Kidney (tissue), 14 donors: ENCODE measurements around the gene PIH1D1. TPM values are rescaled to one million over a fixed set of nuclear protein-coding genes. Genes with fewer than 3 reads are reported as not detected.

Experiments
- DNase-seq, 5 donors: peaks; one replicate each; pipeline ENCODE4 v3.0.0-alpha.2; 2013 to 2020
- FAIRE-seq: peaks from 2 replicates; lab custom pipeline; 2012; peaks lifted over from hg19 to GRCh38; lab: Jason Lieb, UNC
- H3K27ac ChIP-seq, 2 donors: one replicate each; pipeline ENCODE4 v1.7.0; 2013; ENCODE audit warnings: low read depth in 2 of 2, low read length in 2 of 2, inconsistent platforms in 1 of 2
- H3K27me3 ChIP-seq: one replicate; pipeline ENCODE4 v1.7.1; 2013; ENCODE audit warnings: low read length, inconsistent platforms; ENCODE audit not compliant: control insufficient read depth, insufficient read depth
- H3K36me3 ChIP-seq, 3 donors: one replicate each; pipeline versions ENCODE4 v1.7.0 to v1.7.1; 2013; ENCODE audit warnings: low read length in 3 of 3, control low read depth in 1 of 3, inconsistent platforms in 1 of 3; ENCODE audit not compliant: insufficient read depth in 3 of 3, control insufficient read depth in 2 of 3
- H3K4me1 ChIP-seq, 3 donors: one replicate each; pipeline versions ENCODE4 v1.7.0 to v1.7.1; 2013; ENCODE audit warnings: low read length in 3 of 3, inconsistent platforms in 1 of 3, low read depth in 1 of 3; ENCODE audit not compliant: control insufficient read depth in 2 of 3, insufficient read depth in 2 of 3
- H3K4me3 ChIP-seq, 3 donors: one replicate each; pipeline versions ENCODE4 v1.7.0 to v1.8.1; 2013; ENCODE audit warnings: low read length in 3 of 3, control low read depth in 1 of 3, inconsistent platforms in 1 of 3
- H3K9ac ChIP-seq, 3 donors: one replicate each; pipeline versions ENCODE4 v1.7.0 to v1.7.1; 2013; ENCODE audit warnings: low read length in 3 of 3, control low read depth in 1 of 3, inconsistent platforms in 1 of 3
- H3K9me3 ChIP-seq, 3 donors: one replicate each; pipeline versions ENCODE4 v1.7.0 to v1.7.1; 2013; ENCODE audit warnings: low read length in 3 of 3, control low read depth in 1 of 3, inconsistent platforms in 1 of 3; ENCODE audit not compliant: control insufficient read depth in 2 of 3, insufficient read depth in 1 of 3
- intact Hi-C: fragments of 100-400 bp; cut with DNase I; formaldehyde crosslinking; loops from one replicate; pipeline ENCODE4 v1.11.1; 2022
- polyA plus RNA-seq: library from polyadenylated mRNA; stranded (reverse); fragments of 350-450 nt; fragmentation: Illumina TruSeq; extraction: RNeasy Lipid Tissue Mini Kit (QIAGEN cat#74804); gene quantifications from one replicate; pipeline ENCODE4 v1.2.3, GENCODE V29; 2014; ENCODE audit warnings: low read depth, low replicate concordance; ENCODE audit not compliant: insufficient read depth
- total RNA-seq: library from RNA; stranded (reverse); fragmentation: NEBNext Ultra II Directional; extraction: Animal tissue kit (Norgen Biotek cat#: 25700); gene quantifications from one replicate; pipeline ENCODE4 v1.2.1, GENCODE V29; 2021
- TF ChIP-seq, protein P1 (sequence below): IDR thresholded peaks from 3 replicates; pipeline ENCODE4 v1.5.1; 2012; ENCODE audit warnings: mild to moderate bottlenecking, moderate library complexity, borderline replicate concordance; ENCODE audit not compliant: insufficient read depth; ENCODE audit errors: extremely low read depth
- donor health status: control.
- donor health status: control.
- donor health status: control.
- donor health status: control.
- donor health status: control.
- donor health status: DM: yes; HTN: yes; CAD: no.
- donor health status: Normal renal cell carcinoma (clear cell type).

Gene PIH1D1
- total and polyA plus RNA-seq, 2 donors from 2014 or later = 74.0 to 97.2 TPM

DNA sequence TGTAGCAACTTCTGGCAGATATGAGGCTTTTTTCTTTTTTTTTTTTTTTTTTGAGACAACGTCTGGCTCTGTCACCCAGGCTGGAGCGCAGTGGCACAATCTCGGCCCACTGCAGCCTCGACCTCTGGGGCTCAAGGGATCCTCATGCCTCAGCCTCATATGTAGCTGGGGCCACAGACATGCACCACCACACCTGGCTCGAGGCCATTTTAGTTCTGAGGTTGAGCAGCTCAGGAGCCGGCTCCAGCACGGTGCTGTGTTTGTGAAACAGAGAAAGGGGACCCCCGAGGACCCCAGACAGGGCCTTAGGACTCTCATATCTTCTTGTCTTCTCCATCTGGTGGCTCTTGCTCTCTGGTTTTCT lies 19.0 kb upstream of the PIH1D1 start:
- Histone ChIP-seq H3K27ac (no peak overlapping the region), H3K36me3 (no peaks in the 10 kb centered on the region), H3K4me1 (peaks cover 0 to 10% (median 0%) of the 10 kb centered on the region in 3 donors), H3K9ac (no peak overlapping the region), H3K27me3 (no peaks in the 10 kb centered on the region), H3K9me3 (no peaks in the 10 kb centered on the region), H3K4me3 (no peak overlapping the region)
- intact Hi-C loops = no loop called here
- DNase-seq (no peak), FAIRE-seq (no peak)
- TF ChIP-seq, protein P1, sequence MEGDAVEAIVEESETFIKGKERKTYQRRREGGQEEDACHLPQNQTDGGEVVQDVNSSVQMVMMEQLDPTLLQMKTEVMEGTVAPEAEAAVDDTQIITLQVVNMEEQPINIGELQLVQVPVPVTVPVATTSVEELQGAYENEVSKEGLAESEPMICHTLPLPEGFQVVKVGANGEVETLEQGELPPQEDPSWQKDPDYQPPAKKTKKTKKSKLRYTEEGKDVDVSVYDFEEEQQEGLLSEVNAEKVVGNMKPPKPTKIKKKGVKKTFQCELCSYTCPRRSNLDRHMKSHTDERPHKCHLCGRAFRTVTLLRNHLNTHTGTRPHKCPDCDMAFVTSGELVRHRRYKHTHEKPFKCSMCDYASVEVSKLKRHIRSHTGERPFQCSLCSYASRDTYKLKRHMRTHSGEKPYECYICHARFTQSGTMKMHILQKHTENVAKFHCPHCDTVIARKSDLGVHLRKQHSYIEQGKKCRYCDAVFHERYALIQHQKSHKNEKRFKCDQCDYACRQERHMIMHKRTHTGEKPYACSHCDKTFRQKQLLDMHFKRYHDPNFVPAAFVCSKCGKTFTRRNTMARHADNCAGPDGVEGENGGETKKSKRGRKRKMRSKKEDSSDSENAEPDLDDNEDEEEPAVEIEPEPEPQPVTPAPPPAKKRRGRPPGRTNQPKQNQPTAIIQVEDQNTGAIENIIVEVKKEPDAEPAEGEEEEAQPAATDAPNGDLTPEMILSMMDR = no peak

DNA sequence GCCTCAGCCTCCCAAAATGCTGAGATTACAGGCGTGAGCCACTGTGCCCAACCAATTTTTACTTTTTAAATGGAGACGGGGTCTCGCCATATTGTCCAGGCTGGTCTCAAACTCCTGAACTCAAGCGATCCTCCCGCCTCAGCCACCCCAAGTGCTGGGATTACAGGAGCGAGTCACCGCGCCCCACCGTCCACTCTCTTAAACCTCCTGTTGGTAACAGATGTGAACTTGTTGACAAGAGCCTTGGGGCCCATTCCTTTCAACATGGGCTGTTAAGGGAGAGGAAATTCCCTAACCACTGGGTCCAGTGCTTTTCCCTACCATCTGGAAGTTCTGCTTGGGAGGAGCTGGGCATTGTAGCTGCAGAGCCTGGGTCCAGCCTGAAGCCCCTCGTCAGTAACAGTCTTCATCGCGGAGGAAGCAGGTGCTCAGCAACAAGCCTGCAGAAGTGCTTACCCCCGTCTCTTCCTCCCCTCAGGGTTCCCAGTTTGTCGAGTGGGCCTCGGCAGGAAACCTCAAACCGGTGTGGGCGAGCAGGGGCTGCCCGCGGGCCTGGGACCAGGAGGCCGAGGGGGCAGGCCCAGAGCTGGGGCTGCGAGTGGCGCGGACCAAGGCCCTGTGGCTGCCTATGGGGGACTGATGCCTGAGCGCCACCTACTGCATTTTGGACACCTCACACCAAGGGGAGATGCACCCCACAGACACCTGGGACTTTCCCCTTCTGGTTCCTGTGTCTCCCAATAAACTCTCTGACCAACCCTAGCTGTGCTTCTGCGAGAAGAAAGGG lies 18.4 kb upstream of the PIH1D1 start:
- TF ChIP-seq, protein P1 = no peak
- H3K9ac ChIP-seq = no peak overlapping the region
- H3K27me3 ChIP-seq = no peaks in the 10 kb centered on the region
- intact Hi-C loops = no loop called here
- no peak overlapping the region for H3K27ac ChIP-seq
- DNase-seq = no peak
- H3K4me1 ChIP-seq = peaks cover 0 to 10% (median 0%) of the 10 kb centered on the region in 3 donors
- H3K9me3 ChIP-seq = no peaks in the 10 kb centered on the region
- no peak overlapping the region for H3K4me3 ChIP-seq
- no peak for FAIRE-seq
- peaks cover 0 to 2% (median 0%) of the 10 kb centered on the region in 3 donors for H3K36me3 ChIP-seq

DNA sequence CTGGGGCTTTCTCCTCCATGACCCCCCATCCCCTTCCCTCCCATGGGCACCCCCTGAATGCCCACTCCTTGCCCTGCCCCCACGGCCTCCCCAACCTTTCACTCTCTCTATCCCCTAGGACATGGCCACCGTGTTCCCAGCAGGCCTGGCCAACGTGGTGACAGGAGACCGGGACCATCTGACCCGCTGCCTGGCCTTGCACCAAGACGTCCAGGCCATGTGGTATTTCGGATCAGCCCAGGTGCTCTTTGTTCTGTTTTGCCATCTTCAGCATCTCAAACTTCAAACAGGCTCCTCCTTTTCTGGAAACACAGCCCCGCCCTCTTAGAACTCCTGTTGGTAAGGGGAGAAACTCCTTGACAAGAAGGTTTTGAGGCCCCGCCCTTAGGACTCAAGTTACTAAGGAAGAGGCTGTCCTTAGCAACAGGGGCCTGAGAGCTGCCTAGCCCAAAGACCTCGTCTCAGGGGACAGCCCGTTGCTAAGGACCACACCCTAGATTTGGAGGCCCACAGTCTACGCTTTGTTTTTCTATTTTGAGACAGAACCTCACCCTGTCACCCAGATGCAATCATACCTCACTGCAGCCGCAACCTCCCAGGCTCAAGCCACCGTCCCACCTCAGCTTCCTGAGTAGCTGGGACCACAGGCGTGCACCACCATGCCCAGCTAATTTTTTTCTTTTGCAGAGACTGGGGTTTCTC lies 17.3 kb upstream of the PIH1D1 start:
- Histone ChIP-seq H3K4me1 (peaks cover 0 to 5% (median 0%) of the 10 kb centered on the region in 3 donors), H3K9ac (no peak overlapping the region), H3K27ac (peak overlapping the region in 1 of 2 donors; percentile 72), H3K4me3 (no peak overlapping the region), H3K27me3 (no peaks in the 10 kb centered on the region), H3K9me3 (no peaks in the 10 kb centered on the region), H3K36me3 (peaks cover 0 to 2% (median 0%) of the 10 kb centered on the region in 3 donors)
- intact Hi-C loops = no loop called here
- FAIRE-seq = no peak
- TF ChIP-seq, protein P1 = no peak
- DNase-seq = peak in 3 of 5 donors; percentile 44 to 77 (median 56)
